ENCODE data around the gene OR51V1. TPM values are rescaled to one million over a fixed set of nuclear protein-coding genes. Genes with fewer than 3 reads are reported as not detected.

OR51V1 gene
- total RNA-seq, 2 donors from 2014 or later: not detected

GRCh38 chr11:5232821-5233220 is 32.3 kb upstream of the OR51V1 start:
- Histone ChIP-seq H3K27me3 (ENCODE audit: control insufficient read depth, insufficient read depth, low read length, poor library complexity, severe bottlenecking) (no peaks in the 10 kb centered on the region), H3K9me3 (ENCODE audit: control insufficient read depth, low read length) (no peaks in the 10 kb centered on the region), H3K27ac (ENCODE audit: low read depth, low read length) (no peak overlapping the region), H3K9ac (ENCODE audit: extremely low read depth, low read length, poor library complexity, severe bottlenecking) (no peak overlapping the region), H3K4me3 (ENCODE audit: low read length) (no peak overlapping the region), H3K4me1 (ENCODE audit: control insufficient read depth, insufficient read depth, low read length) (no peaks in the 10 kb centered on the region), H3K36me3 (ENCODE audit: control insufficient read depth, insufficient read depth, low read length) (no peaks in the 10 kb centered on the region)
- WGBS, 2 experiments (ENCODE audit: insufficient coverage in 1 of 2, insufficient read length in 1 of 2): 94% methylated on average over 2 of the region's 2 CpGs; no CpG with 5 or more reads in 1 of the 2 experiments
- Mint-ChIP-seq H3K4me3 (no peak overlapping the region), H3K9me3 (no peaks in the 10 kb centered on the region), H3K27ac (no peak overlapping the region), H3K36me3 (ENCODE audit: low read depth) (no peaks in the 10 kb centered on the region), H3K27me3 (ENCODE audit: insufficient read depth) (peaks cover 1% of the 10 kb centered on the region), H3K4me1 (peaks cover 3% of the 10 kb centered on the region)
- DNase-seq: no peak
- no peak for TF ChIP-seq CTCF (conservative IDR thresholded peaks at IDR 0.05)

- Mint-ChIP-seq H3K27me3 (ENCODE audit: insufficient read depth) (peaks cover 1% of the 10 kb centered on the region), H3K9me3 (no peaks in the 10 kb centered on the region), H3K4me3 (no peak overlapping the region), H3K36me3 (ENCODE audit: low read depth) (no peaks in the 10 kb centered on the region), H3K27ac (no peak overlapping the region), H3K4me1 (peaks cover 5% of the 10 kb centered on the region)
- Histone ChIP-seq H3K36me3 (ENCODE audit: control insufficient read depth, insufficient read depth, low read length) (no peaks in the 10 kb centered on the region), H3K4me3 (ENCODE audit: low read length) (no peak overlapping the region), H3K27ac (ENCODE audit: low read depth, low read length) (no peak overlapping the region), H3K4me1 (ENCODE audit: control insufficient read depth, insufficient read depth, low read length) (no peaks in the 10 kb centered on the region), H3K27me3 (ENCODE audit: control insufficient read depth, insufficient read depth, low read length, poor library complexity, severe bottlenecking) (no peaks in the 10 kb centered on the region), H3K9ac (ENCODE audit: extremely low read depth, low read length, poor library complexity, severe bottlenecking) (no peak overlapping the region), H3K9me3 (ENCODE audit: control insufficient read depth, low read length) (no peaks in the 10 kb centered on the region)
- no peak for TF ChIP-seq CTCF (conservative IDR thresholded peaks at IDR 0.05)
- no peak for DNase-seq
- WGBS, 2 experiments (ENCODE audit: insufficient coverage in 1 of 2, insufficient read length in 1 of 2): 94 to 100% methylated on average over 2 to 3 of the region's 3 CpGs
Observed at GRCh38 chr11:5232176-5232575, 31.7 kb upstream of the OR51V1 start.

- TF ChIP-seq CTCF (conservative IDR thresholded peaks at IDR 0.05): no peak
- peaks cover 5% of the 10 kb centered on the region for H3K4me1 Mint-ChIP-seq
Observed at GRCh38 chr11:5231111-5231510, 30.6 kb upstream of the OR51V1 start.

More at GRCh38 chr11:5231111-5231510, 30.6 kb upstream of the OR51V1 start:
- Histone ChIP-seq H3K36me3 (ENCODE audit: control insufficient read depth, insufficient read depth, low read length) (no peaks in the 10 kb centered on the region), H3K4me3 (ENCODE audit: low read length) (no peak overlapping the region), H3K9me3 (ENCODE audit: control insufficient read depth, low read length) (no peaks in the 10 kb centered on the region), H3K27me3 (ENCODE audit: control insufficient read depth, insufficient read depth, low read length, poor library complexity, severe bottlenecking) (no peaks in the 10 kb centered on the region), H3K27ac (ENCODE audit: low read depth, low read length) (no peak overlapping the region), H3K9ac (ENCODE audit: extremely low read depth, low read length, poor library complexity, severe bottlenecking) (no peak overlapping the region), H3K4me1 (ENCODE audit: control insufficient read depth, insufficient read depth, low read length) (no peaks in the 10 kb centered on the region)
- no peak overlapping the region for H3K4me3 Mint-ChIP-seq
- no peaks in the 10 kb centered on the region for H3K9me3 Mint-ChIP-seq
- 91% methylated on average over 2 of the region's 2 CpGs; no CpG with 5 or more reads in 1 of the 2 experiments for WGBS, 2 experiments (ENCODE audit: insufficient coverage in 1 of 2, insufficient read length in 1 of 2)
- no peak overlapping the region for H3K27ac Mint-ChIP-seq
- no peaks in the 10 kb centered on the region for H3K36me3 Mint-ChIP-seq (ENCODE audit: low read depth)
- no peak for DNase-seq
- H3K27me3 Mint-ChIP-seq (ENCODE audit: insufficient read depth): peaks cover 1% of the 10 kb centered on the region

All from endodermal cell (in vitro differentiated cells).